HAP-1 (cell line): ENCODE data around the gene DKK3.

Source experiments
- DNase-seq, 2 experiments: peaks; one replicate each; pipeline ENCODE4 v3.0.0-alpha.2; 2016 to 2020; ENCODE audit warnings: low spot score in 2 of 2
- H3K27me3 ChIP-seq: fragments of 250-450 bp; sonication (Bioruptor Pico); 2 replicates; pipeline ENCODE4 v1.5.1; 2020; ENCODE audit warnings: low read depth, mild to moderate bottlenecking, moderate library complexity
- H3K36me3 ChIP-seq: fragments of 250-450 bp; sonication (Bioruptor Pico); replicated peaks from 2 replicates; pipeline ENCODE4 v1.5.1; 2020; ENCODE audit warnings: mild to moderate bottlenecking
- H3K4me1 ChIP-seq: fragments of 250-450 bp; sonication (Bioruptor Pico); 2 replicates; pipeline ENCODE4 v1.5.1; 2020; ENCODE audit warnings: mild to moderate bottlenecking
- H3K4me3 ChIP-seq: fragments of 250-450 bp; sonication (Bioruptor Pico); 2 replicates; pipeline ENCODE4 v1.5.1; 2020; ENCODE audit warnings: mild to moderate bottlenecking, moderate library complexity
- H3K9me3 ChIP-seq: fragments of 250-450 bp; sonication (Bioruptor Pico); 2 replicates; pipeline ENCODE4 v1.5.1; 2020; ENCODE audit warnings: mild to moderate bottlenecking, moderate library complexity
- in situ Hi-C: fragments of 300-500 bp; cut with MboI; formaldehyde crosslinking; loops from 3 replicates; pipeline ENCODE4 v1.14.3; 2020; ENCODE audit warnings: low sequenced_read_pairs, inconsistent platforms, mixed read lengths

The DKK3 gene

DNA sequence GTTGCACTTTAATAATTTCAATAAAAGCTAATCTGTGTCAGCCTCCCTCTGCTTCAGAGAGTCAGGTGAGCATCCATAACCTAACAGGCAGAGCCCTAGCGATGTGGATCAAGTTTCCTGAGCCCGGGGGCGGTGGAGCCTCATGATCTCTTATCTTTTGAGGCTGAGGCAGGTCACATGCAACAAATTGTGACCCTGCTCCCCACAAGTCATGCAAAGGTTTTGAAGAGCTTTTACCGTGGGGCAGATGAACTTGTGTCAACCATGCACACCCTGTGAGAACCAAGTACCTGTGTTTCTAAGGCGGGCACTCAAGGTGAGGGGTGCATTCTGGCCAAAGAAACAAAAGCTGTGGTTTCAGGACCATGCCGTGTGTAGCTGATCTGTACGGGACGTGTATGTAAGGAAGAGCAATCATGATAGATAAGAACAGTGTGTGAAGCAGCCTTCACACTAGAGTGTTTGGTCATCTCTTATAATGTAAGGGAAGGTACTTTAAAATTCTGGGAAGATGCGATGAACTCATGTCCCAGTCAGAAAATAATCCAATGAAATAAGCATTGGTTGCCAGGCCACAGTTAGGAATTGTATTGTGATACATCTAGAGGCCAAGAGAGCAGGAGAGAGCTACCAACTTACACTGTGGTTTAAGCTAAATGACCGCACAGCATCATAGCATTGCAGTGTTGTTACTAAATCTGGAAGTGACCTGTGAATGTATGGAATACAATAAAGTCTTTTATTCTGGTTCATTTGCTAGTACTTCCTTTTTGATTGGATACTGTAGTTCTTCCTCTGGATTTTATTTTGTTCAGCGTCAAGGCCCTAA lies 49.8 kb downstream of the DKK3 start:
- Histone ChIP-seq H3K36me3 (peaks cover 29% of the 10 kb centered on the region), H3K4me1 (no peaks in the 10 kb centered on the region), H3K27me3 (no peaks in the 10 kb centered on the region), H3K4me3 (no peak overlapping the region), H3K9me3 (no peaks in the 10 kb centered on the region)
- in situ Hi-C loops = no loop called here
- no peak for DNase-seq

DNA sequence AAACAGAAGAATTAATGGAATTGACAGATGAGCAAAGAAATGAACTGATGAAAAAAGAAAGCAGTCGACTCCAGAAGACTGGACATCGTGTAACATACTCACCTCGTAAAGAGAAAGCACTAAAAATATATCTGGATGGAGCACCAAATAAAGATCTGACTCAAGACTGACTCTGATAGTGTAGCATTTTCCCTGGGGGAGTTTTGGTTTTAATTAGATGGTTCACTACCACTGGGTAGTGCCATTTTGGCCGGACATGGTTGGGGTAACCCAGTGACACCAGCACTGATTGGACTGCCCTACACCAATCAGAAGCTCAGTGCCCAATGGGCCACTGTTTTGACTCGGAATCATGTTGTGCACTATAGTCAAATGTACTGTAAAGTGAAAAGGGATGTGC lies 52.4 kb downstream of the DKK3 start:
- Histone ChIP-seq H3K4me1 (no peaks in the 10 kb centered on the region), H3K4me3 (no peak overlapping the region), H3K36me3 (peaks cover 36% of the 10 kb centered on the region), H3K27me3 (no peaks in the 10 kb centered on the region), H3K9me3 (no peaks in the 10 kb centered on the region)
- in situ Hi-C loops = no loop called here
- DNase-seq = no peak

DNA sequence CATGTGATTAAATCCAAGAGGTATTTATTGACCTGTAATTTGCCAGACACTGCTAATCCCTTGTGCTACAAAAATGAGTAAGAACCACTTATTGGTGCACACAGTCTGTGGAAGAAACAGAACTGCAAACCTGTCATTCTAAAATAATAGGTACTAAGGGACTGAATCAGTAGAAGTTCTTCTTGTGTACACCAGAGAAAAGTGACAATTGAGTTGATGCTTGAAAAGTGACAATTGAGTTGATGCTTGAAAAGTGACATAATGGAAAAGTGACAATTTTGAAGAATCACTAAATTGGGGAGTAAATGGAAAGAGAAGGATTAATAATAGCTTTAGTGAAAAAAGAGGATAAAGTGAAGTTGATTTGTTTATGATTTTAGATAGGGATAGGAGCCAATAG lies 56.4 kb downstream of the DKK3 start:
- no peak overlapping the region for H3K4me3 ChIP-seq
- no peaks in the 10 kb centered on the region for H3K27me3 ChIP-seq
- H3K4me1 ChIP-seq = peaks cover 6% of the 10 kb centered on the region
- DNase-seq = no peak
- in situ Hi-C loops = no loop called here
- peaks cover 44% of the 10 kb centered on the region for H3K36me3 ChIP-seq
- H3K9me3 ChIP-seq = no peaks in the 10 kb centered on the region

DNA sequence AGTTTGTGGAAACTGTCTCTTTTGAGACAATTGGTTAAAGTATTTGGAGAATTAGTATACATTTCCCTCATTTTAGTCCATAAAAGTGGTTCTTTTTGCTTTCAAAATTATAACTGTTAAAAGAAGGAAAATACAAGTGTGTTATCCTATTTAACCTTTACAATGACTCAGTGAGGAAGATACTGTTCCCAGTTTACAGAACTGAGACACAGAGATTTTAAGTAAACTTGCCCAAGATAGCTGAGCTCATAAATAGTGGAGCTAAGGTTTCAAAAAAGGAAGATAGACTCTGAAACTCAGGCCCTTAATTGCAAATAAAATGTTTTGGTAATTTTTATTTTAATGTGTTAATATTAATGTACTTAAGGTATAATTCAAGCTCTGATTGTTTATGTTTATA lies 58.9 kb downstream of the DKK3 start:
- Histone ChIP-seq H3K27me3 (no peaks in the 10 kb centered on the region), H3K4me1 (peaks cover 18% of the 10 kb centered on the region), H3K4me3 (no peak overlapping the region), H3K9me3 (no peaks in the 10 kb centered on the region), H3K36me3 (peaks cover 20% of the 10 kb centered on the region)
- no peak for DNase-seq
- in situ Hi-C loops = loop anchor here (25.0 kb wide), 1 partner anchor 313 kb away; no protein-coding TSS in a partner anchor

DNA sequence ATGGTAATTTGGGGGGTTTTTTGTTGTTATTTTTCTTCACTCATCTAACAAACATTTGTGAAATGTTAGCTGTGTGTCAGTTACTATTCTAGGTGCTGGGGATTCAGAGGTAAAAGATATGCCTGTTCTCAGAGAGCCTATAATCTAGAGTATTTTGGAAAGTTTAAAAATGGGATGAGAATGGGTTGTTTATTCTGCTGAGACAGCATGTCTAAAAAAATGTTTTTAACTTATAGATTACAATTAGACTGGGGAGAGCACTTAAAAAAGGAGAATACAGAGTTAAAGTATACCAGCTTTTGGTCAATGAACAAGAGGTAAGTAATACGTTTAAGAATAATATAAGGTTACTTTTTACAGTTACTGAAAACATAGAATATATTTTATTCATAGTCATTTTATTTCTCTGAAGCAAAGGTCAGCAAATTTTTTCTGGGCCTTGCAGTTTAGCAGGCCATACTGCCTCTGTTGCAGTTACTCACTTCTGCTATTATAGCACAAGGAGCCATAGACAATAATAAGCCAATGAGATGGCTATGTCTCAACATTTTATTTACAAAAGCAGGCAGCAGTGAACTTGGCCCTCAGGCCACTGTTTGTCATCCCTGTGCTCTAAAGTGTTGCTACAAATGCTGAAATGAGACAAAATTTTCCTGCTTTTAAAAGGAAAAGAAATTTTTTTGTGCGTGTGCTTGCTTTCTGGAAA lies 60.0 kb downstream of the DKK3 start:
- in situ Hi-C loops = loop anchor here (25.0 kb wide), 1 partner anchor 314 kb away; no protein-coding TSS in a partner anchor
- Histone ChIP-seq H3K36me3 (peaks cover 17% of the 10 kb centered on the region), H3K9me3 (no peaks in the 10 kb centered on the region), H3K27me3 (no peaks in the 10 kb centered on the region), H3K4me1 (peaks cover 18% of the 10 kb centered on the region), H3K4me3 (no peak overlapping the region)
- DNase-seq = no peak

DNA sequence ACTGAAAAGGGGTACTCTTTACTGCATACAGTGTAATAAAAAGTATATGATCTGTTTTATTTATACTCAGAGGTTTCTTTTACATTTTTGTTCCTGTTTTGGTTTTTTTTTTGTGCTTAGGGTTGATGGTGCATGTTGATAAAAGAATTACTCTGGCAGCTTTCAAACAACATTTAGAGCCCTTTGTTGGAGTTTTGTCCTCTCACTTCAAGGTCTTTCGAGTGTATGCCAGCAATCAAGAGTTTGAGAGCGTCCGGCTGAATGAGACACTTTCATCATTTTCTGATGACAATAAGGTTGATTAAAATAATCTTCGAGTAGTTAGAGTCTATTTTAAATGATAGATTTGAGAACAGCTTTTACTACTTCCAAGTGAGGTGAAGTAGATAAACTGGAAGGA lies 60.6 kb downstream of the DKK3 start:
- DNase-seq = no peak
- in situ Hi-C loops = loop anchor here (25.0 kb wide), 1 partner anchor 314 kb away; no protein-coding TSS in a partner anchor
- H3K36me3 ChIP-seq = peaks cover 19% of the 10 kb centered on the region
- H3K4me3 ChIP-seq = no peak overlapping the region
- no peaks in the 10 kb centered on the region for H3K27me3 ChIP-seq
- H3K4me1 ChIP-seq = peaks cover 18% of the 10 kb centered on the region
- no peaks in the 10 kb centered on the region for H3K9me3 ChIP-seq

DNA sequence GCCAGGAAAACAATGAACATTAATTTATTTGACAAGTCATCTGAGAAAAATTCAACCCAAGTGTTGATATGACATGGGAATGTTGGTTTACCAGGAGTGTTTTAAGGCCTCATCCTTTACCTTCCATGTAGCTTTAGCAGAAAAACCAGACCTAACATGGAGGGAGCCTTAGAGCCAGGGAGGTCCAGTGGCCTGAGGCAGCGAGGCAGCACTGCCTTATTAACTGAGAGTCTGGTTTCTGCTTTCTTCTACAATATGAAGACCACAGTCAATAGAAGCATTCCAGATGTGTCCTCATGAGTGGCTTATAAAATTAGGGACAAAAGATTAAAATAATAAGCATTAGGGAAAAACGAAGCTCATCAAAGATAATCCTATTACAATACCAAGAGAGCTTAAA lies 61.5 kb downstream of the DKK3 start:
- Histone ChIP-seq H3K4me1 (peaks cover 18% of the 10 kb centered on the region), H3K4me3 (no peak overlapping the region), H3K9me3 (no peaks in the 10 kb centered on the region), H3K27me3 (no peaks in the 10 kb centered on the region), H3K36me3 (peaks cover 17% of the 10 kb centered on the region)
- DNase-seq = peak; percentile 53 to 79
- in situ Hi-C loops = loop anchor here (25.0 kb wide), 1 partner anchor 315 kb away; no protein-coding TSS in a partner anchor

DNA sequence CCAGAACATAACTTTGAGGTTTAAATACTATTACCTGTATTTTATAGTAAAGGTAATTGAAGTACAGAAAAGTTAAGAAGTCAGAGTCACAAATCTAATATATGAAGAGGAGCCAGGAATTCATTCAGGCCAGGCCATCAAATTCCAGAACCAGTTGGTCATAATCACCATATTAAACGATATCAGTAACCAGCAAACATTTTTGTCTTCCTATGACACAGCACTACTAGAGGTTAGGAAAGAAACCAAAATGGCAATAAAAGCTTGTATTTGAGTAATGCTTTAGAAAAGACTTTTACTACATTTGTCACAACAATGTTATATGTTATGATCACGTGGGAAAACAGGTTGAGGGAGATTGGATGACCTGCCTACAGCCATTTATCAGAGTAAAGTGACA lies 62.2 kb downstream of the DKK3 start:
- peaks cover 17% of the 10 kb centered on the region for H3K36me3 ChIP-seq
- no peak for DNase-seq

DNA sequence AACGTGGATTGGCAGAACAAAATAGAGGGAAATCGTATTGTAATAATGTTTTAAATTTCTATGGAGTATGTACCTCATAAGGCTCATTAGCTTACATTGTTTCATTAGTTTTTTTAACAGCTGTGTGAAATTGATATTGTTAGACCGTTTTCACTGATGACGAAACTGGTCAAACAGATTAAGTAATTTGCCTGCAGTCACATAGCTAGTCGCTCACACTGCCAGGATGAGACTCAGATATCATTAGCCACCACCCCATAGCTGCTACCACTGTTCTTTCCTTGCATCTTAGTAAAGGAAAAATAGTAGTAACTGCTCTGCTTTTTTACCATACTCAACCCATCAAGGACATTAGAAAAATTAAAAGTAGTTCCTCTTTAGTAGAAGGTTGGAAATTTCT lies 64.0 kb downstream of the DKK3 start:
- no peak overlapping the region for H3K4me3 ChIP-seq
- DNase-seq = no peak
- H3K36me3 ChIP-seq = peaks cover 10% of the 10 kb centered on the region
- H3K4me1 ChIP-seq = peaks cover 18% of the 10 kb centered on the region
- no peaks in the 10 kb centered on the region for H3K9me3 ChIP-seq
- in situ Hi-C loops = loop anchor here (25.0 kb wide), 1 partner anchor 318 kb away; no protein-coding TSS in a partner anchor
- H3K27me3 ChIP-seq = no peaks in the 10 kb centered on the region

More for the DNA sequence above, 62.2 kb downstream of the DKK3 start:
- H3K4me1 ChIP-seq = peaks cover 18% of the 10 kb centered on the region
- in situ Hi-C loops = loop anchor here (25.0 kb wide), 1 partner anchor 316 kb away; no protein-coding TSS in a partner anchor
- no peaks in the 10 kb centered on the region for H3K9me3 ChIP-seq
- H3K27me3 ChIP-seq = no peaks in the 10 kb centered on the region
- no peak overlapping the region for H3K4me3 ChIP-seq

DNA sequence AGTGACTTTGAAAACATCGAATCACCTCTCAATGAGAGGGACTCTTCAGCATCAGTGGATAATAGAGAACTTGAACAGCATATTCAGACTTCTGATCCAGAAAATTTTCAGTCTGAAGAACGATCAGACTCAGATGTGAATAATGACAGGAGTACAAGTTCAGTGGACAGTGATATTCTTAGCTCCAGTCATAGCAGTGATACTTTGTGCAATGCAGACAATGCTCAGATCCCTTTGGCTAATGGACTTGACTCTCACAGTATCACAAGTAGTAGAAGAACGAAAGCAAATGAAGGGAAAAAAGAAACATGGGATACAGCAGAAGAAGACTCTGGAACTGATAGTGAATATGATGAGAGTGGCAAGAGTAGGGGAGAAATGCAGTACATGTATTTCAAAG lies 65.8 kb downstream of the DKK3 start:
- Histone ChIP-seq H3K4me1 (peaks cover 18% of the 10 kb centered on the region), H3K9me3 (no peaks in the 10 kb centered on the region), H3K4me3 (no peak overlapping the region), H3K27me3 (no peaks in the 10 kb centered on the region), H3K36me3 (peaks cover 17% of the 10 kb centered on the region)
- in situ Hi-C loops = loop anchor here (25.0 kb wide), 1 partner anchor 320 kb away; no protein-coding TSS in a partner anchor
- DNase-seq = no peak

DNA sequence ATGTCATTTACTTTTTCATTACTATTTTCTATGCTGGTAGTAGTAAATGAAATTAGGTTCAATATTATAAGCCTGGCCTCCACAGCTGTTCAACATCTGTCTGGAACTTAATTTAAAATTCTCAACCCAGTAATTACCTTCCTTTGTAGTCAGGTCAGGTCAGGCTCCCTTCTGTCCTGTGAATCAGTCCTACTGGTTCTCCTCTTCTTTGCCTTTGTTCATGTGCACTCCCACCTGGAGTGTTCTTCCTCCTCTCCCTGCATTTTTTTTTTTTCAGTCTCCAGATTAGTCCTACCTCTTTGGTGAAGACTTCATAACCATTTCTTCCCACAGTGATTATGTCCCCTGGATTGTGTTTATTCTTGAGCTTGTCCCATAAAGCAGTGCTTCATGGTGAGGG lies 67.9 kb downstream of the DKK3 start:
- no peaks in the 10 kb centered on the region for H3K4me1 ChIP-seq
- peaks cover 17% of the 10 kb centered on the region for H3K36me3 ChIP-seq
- DNase-seq = no peak
- H3K9me3 ChIP-seq = no peaks in the 10 kb centered on the region
- no peaks in the 10 kb centered on the region for H3K27me3 ChIP-seq
- in situ Hi-C loops = loop anchor here (25.0 kb wide), 1 partner anchor 322 kb away; no protein-coding TSS in a partner anchor
- H3K4me3 ChIP-seq = no peak overlapping the region

DNA sequence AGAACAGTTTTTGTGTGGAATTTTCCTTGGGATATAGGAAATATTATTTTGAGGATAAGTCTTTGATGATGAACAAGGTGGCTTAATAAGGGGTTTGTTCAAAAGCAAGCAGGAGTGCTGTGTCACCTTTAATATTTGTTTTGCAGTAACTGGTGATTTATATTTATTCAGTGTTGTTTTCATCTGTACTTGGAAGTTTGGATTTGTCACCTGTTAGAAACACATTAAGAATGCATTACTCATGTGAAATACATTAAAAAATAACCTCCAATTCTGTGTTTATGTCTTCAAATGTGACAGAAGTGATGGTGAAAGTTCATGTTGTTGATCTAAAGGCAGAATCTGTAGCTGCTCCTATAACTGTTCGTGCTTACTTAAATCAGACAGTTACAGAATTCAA lies 70.5 kb downstream of the DKK3 start:
- no peaks in the 10 kb centered on the region for H3K4me1 ChIP-seq
- in situ Hi-C loops = loop anchor here (25.0 kb wide), 1 partner anchor 324 kb away; no protein-coding TSS in a partner anchor
- no peak overlapping the region for H3K4me3 ChIP-seq
- no peak for DNase-seq
- H3K9me3 ChIP-seq = no peaks in the 10 kb centered on the region
- H3K27me3 ChIP-seq = no peaks in the 10 kb centered on the region
- H3K36me3 ChIP-seq = peaks cover 16% of the 10 kb centered on the region

DNA sequence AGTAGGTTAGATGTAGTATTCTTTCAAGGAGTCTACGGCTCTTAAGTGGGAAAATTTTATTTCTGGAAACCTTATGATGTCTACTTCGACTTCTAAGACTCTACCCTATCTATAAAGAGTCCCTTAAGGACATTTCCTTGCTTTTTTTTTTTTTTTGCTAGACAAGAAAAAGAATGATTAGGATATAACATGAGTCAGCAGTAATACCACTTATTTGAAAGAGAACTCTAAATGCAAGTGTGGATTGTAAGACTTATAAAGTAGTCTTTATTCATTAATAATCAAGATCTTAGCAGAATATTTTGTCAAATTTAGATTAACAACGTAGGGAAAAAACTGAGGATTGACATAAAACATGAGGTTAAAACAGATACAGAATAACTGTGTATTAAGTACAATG lies 71.0 kb downstream of the DKK3 start:
- in situ Hi-C loops = loop anchor here (25.0 kb wide), 1 partner anchor 325 kb away; no protein-coding TSS in a partner anchor
- Histone ChIP-seq H3K36me3 (peaks cover 11% of the 10 kb centered on the region), H3K4me1 (no peaks in the 10 kb centered on the region), H3K9me3 (no peaks in the 10 kb centered on the region), H3K27me3 (no peaks in the 10 kb centered on the region), H3K4me3 (no peak overlapping the region)
- no peak for DNase-seq

DNA sequence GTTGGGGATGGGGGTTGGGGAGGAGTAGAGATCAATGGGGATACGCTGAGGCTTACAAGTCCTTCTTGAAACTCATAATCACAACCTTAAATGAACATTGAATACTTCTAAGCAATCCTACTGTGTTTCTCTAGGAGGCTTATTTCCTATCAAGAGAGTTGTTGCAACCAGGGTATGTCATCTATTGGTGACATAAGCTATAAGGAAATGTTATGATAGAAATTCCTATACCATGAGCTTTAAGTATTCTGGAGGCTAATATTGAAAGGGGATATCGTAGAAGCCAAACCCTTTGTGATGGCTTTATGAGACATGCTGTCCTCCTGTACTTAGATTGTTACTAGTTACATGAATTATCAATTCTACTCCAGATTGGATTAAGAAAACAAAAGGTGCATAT lies 72.9 kb downstream of the DKK3 start:
- no peaks in the 10 kb centered on the region for H3K9me3 ChIP-seq
- H3K36me3 ChIP-seq = peaks cover 10% of the 10 kb centered on the region; the same call in 1 of the 2 replicates
- in situ Hi-C loops = loop anchor here (25.0 kb wide), 1 partner anchor 327 kb away; no protein-coding TSS in a partner anchor
- no peaks in the 10 kb centered on the region for H3K4me1 ChIP-seq
- H3K4me3 ChIP-seq = no peak overlapping the region
- H3K27me3 ChIP-seq = no peaks in the 10 kb centered on the region
- no peak for DNase-seq
